Measurements from ENCODE around the gene ATP12A. TPM values are rescaled to one million over a fixed set of nuclear protein-coding genes. Genes with fewer than 3 reads are reported as not detected.

Gene ATP12A
- total RNA-seq, 1 donor from 2014 or later, result not detected

GRCh38 chr13:24682353-24682752 is 2.1 kb downstream of the ATP12A start:
- Histone ChIP-seq H3K27me3 (peaks cover 12% of the 10 kb centered on the region), H3K9me3 (no peaks in the 10 kb centered on the region), H3K27ac (no peak overlapping the region), H3K36me3 (no peaks in the 10 kb centered on the region), H3K4me1 (peaks cover 11% of the 10 kb centered on the region), H3K4me3 (no peak overlapping the region)
- TF ChIP-seq POLR2A (IDR thresholded peaks at IDR 0.05), result no peak
- TF ChIP-seq POLR2AphosphoS5 (IDR thresholded peaks at IDR 0.05; ENCODE audit: insufficient read depth in 1 of 2, low read depth in 1 of 2), result no peak
- TF ChIP-seq CTCF (IDR thresholded peaks at IDR 0.05), result no peak
- intact Hi-C loops (cut with DNase I), result no loop called here
- no peak for DNase-seq (ENCODE audit: extremely low spot score in 2 of 2)

GRCh38 chr13:24683351-24683750 is 3.1 kb downstream of the ATP12A start:
- intact Hi-C loops (cut with DNase I), result no loop called here
- Histone ChIP-seq H3K9me3 (no peaks in the 10 kb centered on the region), H3K4me1 (peaks cover 11% of the 10 kb centered on the region), H3K36me3 (no peaks in the 10 kb centered on the region), H3K27ac (no peak overlapping the region), H3K27me3 (peaks cover 12% of the 10 kb centered on the region), H3K4me3 (no peak overlapping the region)
- no peak for TF ChIP-seq CTCF (IDR thresholded peaks at IDR 0.05)
- no peak for TF ChIP-seq POLR2AphosphoS5 (IDR thresholded peaks at IDR 0.05; ENCODE audit: insufficient read depth in 1 of 2, low read depth in 1 of 2)
- TF ChIP-seq POLR2A (IDR thresholded peaks at IDR 0.05), result no peak
- no peak for DNase-seq (ENCODE audit: extremely low spot score in 2 of 2)

GRCh38 chr13:24683838-24684599 is 3.8 kb downstream of the ATP12A start:
- TF ChIP-seq CTCF (IDR thresholded peaks at IDR 0.05), result peak in 2 of 3 experiments; percentile 20 to 39
- TF ChIP-seq POLR2A (IDR thresholded peaks at IDR 0.05), result no peak
- Histone ChIP-seq H3K36me3 (no peaks in the 10 kb centered on the region), H3K9me3 (no peaks in the 10 kb centered on the region), H3K4me3 (no peak overlapping the region), H3K27me3 (peaks cover 12% of the 10 kb centered on the region), H3K27ac (no peak overlapping the region), H3K4me1 (peaks cover 11% of the 10 kb centered on the region)
- DNase-seq (ENCODE audit: extremely low spot score in 2 of 2), result no peak
- intact Hi-C loops (cut with DNase I), result no loop called here

GRCh38 chr13:24684600-24684998 is 4.4 kb downstream of the ATP12A start:
- H3K27ac ChIP-seq, result no peak overlapping the region
- peaks cover 12% of the 10 kb centered on the region for H3K27me3 ChIP-seq
- no peak for DNase-seq (ENCODE audit: extremely low spot score in 2 of 2)
- H3K4me3 ChIP-seq, result no peak overlapping the region
- intact Hi-C loops (cut with DNase I), result no loop called here
- no peaks in the 10 kb centered on the region for H3K9me3 ChIP-seq
- H3K36me3 ChIP-seq, result no peaks in the 10 kb centered on the region
- TF ChIP-seq CTCF (IDR thresholded peaks at IDR 0.05) (no peak), POLR2AphosphoS5 (IDR thresholded peaks at IDR 0.05; ENCODE audit: insufficient read depth in 1 of 2, low read depth in 1 of 2) (no peak), POLR2A (IDR thresholded peaks at IDR 0.05) (no peak)
- H3K4me1 ChIP-seq, result peaks cover 11% of the 10 kb centered on the region

- Histone ChIP-seq H3K27me3 (peaks cover 5% of the 10 kb centered on the region), H3K4me3 (no peak overlapping the region), H3K9me3 (no peaks in the 10 kb centered on the region), H3K4me1 (peaks cover 5% of the 10 kb centered on the region), H3K27ac (no peak overlapping the region), H3K36me3 (no peaks in the 10 kb centered on the region)
- TF ChIP-seq CTCF (IDR thresholded peaks at IDR 0.05) (no peak), POLR2AphosphoS5 (IDR thresholded peaks at IDR 0.05; ENCODE audit: insufficient read depth in 1 of 2, low read depth in 1 of 2) (no peak), POLR2A (IDR thresholded peaks at IDR 0.05) (no peak)
- intact Hi-C loops (cut with DNase I), result no loop called here
- no peak for DNase-seq (ENCODE audit: extremely low spot score in 2 of 2)
These were observed 5.1 kb downstream of the ATP12A start for GRCh38 chr13:24685314-24685713.

Measured in vagina (tissue), 2 donors.